H1 (cell line): ENCODE data around the gene ZRANB3. TPM values are rescaled to one million over a fixed set of nuclear protein-coding genes. Genes with fewer than 3 reads are reported as not detected.

Experiments
- CTCF ChIA-PET: fragments of 300-600 bp; sonication (Branson Sonifier 250); formaldehyde crosslinking; loops from one replicate; lab custom pipeline; 2021; ENCODE audit not compliant: partially characterized antibody; lab: Charles Lee
- POLR2A ChIA-PET: fragments of 300-600 bp; sonication (Branson Sonifier 250); formaldehyde crosslinking; loops from one replicate; lab custom pipeline; 2021; ENCODE audit warnings: inconsistent platforms; ENCODE audit not compliant: partially characterized antibody; lab: Charles Lee
- DNase-seq, 2 experiments: peaks; one replicate each; pipeline versions ENCODE4 v3.0.0 to v3.0.0-alpha.2; 2010 to 2022; ENCODE audit warnings: low spot score in 2 of 2, low read depth in 1 of 2, mixed read lengths in 1 of 2
- FAIRE-seq: peaks from 2 replicates; lab custom pipeline; 2011; peaks lifted over from hg19 to GRCh38; lab: Jason Lieb, UNC
- H2AFZ ChIP-seq: 2 replicates; pipeline ENCODE4 v1.8.1; 2012; ENCODE audit warnings: low read length, inconsistent platforms
- H2AK5ac ChIP-seq: 2 replicates; pipeline ENCODE4 v1.6.1; 2013; ENCODE audit warnings: low read depth, low read length
- H2BK120ac ChIP-seq: replicated peaks from 2 replicates; pipeline ENCODE3; 2013; ENCODE audit warnings: low read depth, low read length, inconsistent platforms
- H2BK12ac ChIP-seq: 2 replicates; pipeline ENCODE4 v1.6.1; 2013; ENCODE audit warnings: low read depth, low read length
- H2BK15ac ChIP-seq: 2 replicates; pipeline ENCODE4 v1.6.1; 2013; ENCODE audit warnings: low read length
- H2BK20ac ChIP-seq: 2 replicates; pipeline ENCODE4 v1.6.1; 2013; ENCODE audit warnings: low read length
- H2BK5ac ChIP-seq: 2 replicates; pipeline ENCODE4 v1.6.1; 2013; ENCODE audit warnings: low read depth, low read length
- H3K14ac ChIP-seq: 2 replicates; pipeline ENCODE4 v1.6.1; 2013; ENCODE audit warnings: inconsistent platforms; ENCODE audit not compliant: insufficient read length
- H3K18ac ChIP-seq: 2 replicates; pipeline ENCODE4 v1.6.1; 2013; ENCODE audit warnings: low read length; ENCODE audit errors: extremely low read depth
- H3K23ac ChIP-seq: 2 replicates; pipeline ENCODE4 v1.6.1; 2013; ENCODE audit warnings: inconsistent platforms; ENCODE audit not compliant: insufficient read length
- H3K23me2 ChIP-seq: 2 replicates; pipeline ENCODE4 v1.6.1; 2013; ENCODE audit warnings: low read depth, low read length
- H3K27ac ChIP-seq: 2 replicates; pipeline ENCODE4 v1.6.1; 2011; ENCODE audit warnings: low read depth, low read length, inconsistent platforms
- H3K27me3 ChIP-seq, 4 experiments: replicated peaks in 1 of 4; 1 replicate in 1 of 4; 2 replicates in 3 of 4; pipeline versions ENCODE4 v1.6.1 to v1.8.1; 2011 to 2013; ENCODE audit warnings: low read length in 3 of 4, mild to moderate bottlenecking in 3 of 4, inconsistent platforms in 2 of 4, mixed read lengths in 2 of 4, moderate library complexity in 1 of 4; ENCODE audit not compliant: control insufficient read depth in 3 of 4, insufficient read depth in 3 of 4; ENCODE audit errors: extremely low read depth in 1 of 4
- H3K36me3 ChIP-seq, 4 experiments: 2 replicates each; pipeline versions ENCODE4 v1.6.1 to v1.8.1; 2011 to 2013; ENCODE audit warnings: mild to moderate bottlenecking in 4 of 4, low read length in 3 of 4, moderate library complexity in 2 of 4, control low read depth in 1 of 4, inconsistent platforms in 1 of 4; ENCODE audit not compliant: insufficient read depth in 4 of 4, control insufficient read depth in 2 of 4
- H3K4ac ChIP-seq: replicated peaks from 2 replicates; pipeline ENCODE3; 2013; ENCODE audit warnings: low read length, low read depth, mixed read lengths, inconsistent platforms; ENCODE audit not compliant: insufficient read length
- H3K4me1 ChIP-seq, 4 experiments: replicated peaks in 1 of 4; 1 replicate in 1 of 4; 2 replicates in 3 of 4; pipeline versions ENCODE4 v1.6.1 to v1.8.1; 2011 to 2013; ENCODE audit warnings: low read length in 3 of 4, inconsistent platforms in 2 of 4, mixed read lengths in 1 of 4; ENCODE audit not compliant: insufficient read depth in 4 of 4, control insufficient read depth in 3 of 4
- H3K4me2 ChIP-seq, 2 experiments: 2 replicates each; pipeline versions ENCODE4 v1.6.1 to v1.8.1; 2011 to 2013; ENCODE audit warnings: low read depth in 2 of 2, low read length in 2 of 2, control low read depth in 1 of 2, inconsistent platforms in 1 of 2, mild to moderate bottlenecking in 1 of 2; ENCODE audit not compliant: insufficient read depth in 1 of 2
- H3K4me3 ChIP-seq, 4 experiments: fragments of 200-600, 300-600 bp in 1 of 4; sonication (generic), shearing (Covaris generic), sonication (Bioruptor Twin) in 1 of 4; 2 replicates each; pipeline versions ENCODE4 v1.5.1 to v1.8.1; 2011 to 2016; ENCODE audit warnings: low read length in 4 of 4, low read depth in 3 of 4, control low read depth in 2 of 4, inconsistent platforms in 2 of 4, mild to moderate bottlenecking in 2 of 4, mixed read lengths in 1 of 4, moderate library complexity in 1 of 4; ENCODE audit not compliant: insufficient read depth in 2 of 4; ENCODE audit errors: extremely low read depth in 1 of 4
- H3K56ac ChIP-seq: replicated peaks from 2 replicates; pipeline ENCODE3; 2013; ENCODE audit warnings: low read depth, mild to moderate bottlenecking, mixed read lengths, low read length, inconsistent platforms; ENCODE audit not compliant: insufficient read length
- H3K79me1 ChIP-seq: 2 replicates; pipeline ENCODE4 v1.6.1; 2013; ENCODE audit warnings: low read depth, low read length, control low read depth
- H3K79me2 ChIP-seq, 2 experiments: 2 replicates each; pipeline versions ENCODE4 v1.6.1 to v1.8.1; 2012 to 2013; ENCODE audit warnings: low read length in 2 of 2, mild to moderate bottlenecking in 2 of 2, inconsistent platforms in 1 of 2; ENCODE audit not compliant: insufficient read depth in 2 of 2, control insufficient read depth in 1 of 2
- H3K9ac ChIP-seq, 4 experiments: replicated peaks in 1 of 4; 1 replicate in 1 of 4; 2 replicates in 3 of 4; pipeline versions ENCODE4 v1.6.1 to v1.8.1; 2011 to 2013; ENCODE audit warnings: low read depth in 3 of 4, low read length in 3 of 4, control low read depth in 2 of 4, mild to moderate bottlenecking in 2 of 4, moderate library complexity in 2 of 4, inconsistent platforms in 1 of 4; ENCODE audit errors: extremely low read depth in 1 of 4
- H3K9me3 ChIP-seq, 2 experiments: 2 replicates each; pipeline versions ENCODE4 v1.6.1 to v1.8.1; 2012 to 2013; ENCODE audit warnings: mild to moderate bottlenecking in 2 of 2, moderate library complexity in 2 of 2, control low read depth in 1 of 2, inconsistent platforms in 1 of 2, low read depth in 1 of 2, low read length in 1 of 2, mixed read lengths in 1 of 2; ENCODE audit not compliant: insufficient read depth in 2 of 2
- H4K20me1 ChIP-seq, 2 experiments: replicated peaks in 1 of 2; 2 replicates each; pipeline versions ENCODE3 to v1.8.1; 2011 to 2013; ENCODE audit warnings: inconsistent platforms in 2 of 2, low read length in 2 of 2, mild to moderate bottlenecking in 1 of 2; ENCODE audit not compliant: insufficient read depth in 2 of 2, control insufficient read depth in 1 of 2
- H4K5ac ChIP-seq: 2 replicates; pipeline ENCODE4 v1.6.1; 2013; ENCODE audit warnings: low read length, low read depth, mixed read lengths, inconsistent platforms; ENCODE audit not compliant: insufficient read length
- H4K8ac ChIP-seq: 2 replicates; pipeline ENCODE4 v1.8.0; 2013; ENCODE audit warnings: mild to moderate bottlenecking, moderate library complexity, low read length, inconsistent platforms; ENCODE audit not compliant: insufficient read depth; ENCODE audit errors: extremely low read depth
- H4K91ac ChIP-seq: replicated peaks from 2 replicates; pipeline ENCODE3; 2013; ENCODE audit warnings: low read length, mixed read lengths, inconsistent platforms; ENCODE audit not compliant: insufficient read length
- JUND ChIP-seq: IDR thresholded peaks from 2 replicates; pipeline ENCODE4 v1.6.1; 2011; ENCODE audit warnings: mild to moderate bottlenecking, improper control_type of control experiment, low read length
- RBBP5 ChIP-seq: IDR thresholded peaks from 2 replicates; pipeline ENCODE4 v1.7.1; 2012; ENCODE audit warnings: low read depth, mild to moderate bottlenecking, inconsistent platforms, low read length, moderate library complexity, borderline replicate concordance
- WGBS, 2 experiments: shearing (Covaris generic) in 1 of 2; methylation state at CpG; one replicate each; pipeline versions ENCODE4 v1.1.6 to v1.1.7; 2013 to 2015; ENCODE audit warnings: low lambda C conversion rate in 2 of 2, mixed read lengths in 2 of 2, inconsistent platforms in 1 of 2, low coverage in 1 of 2, missing lambda C conversion rate in 1 of 2; ENCODE audit not compliant: insufficient replicate concordance in 2 of 2, insufficient coverage in 1 of 2, insufficient read length in 1 of 2; ENCODE audit errors: extremely low coverage in 1 of 2, missing lambda C conversion rate in 1 of 2; 5-methylcytosine and 5-hydroxymethylcytosine counted together
- polyA plus RNA-seq, 7 experiments: library from polyadenylated mRNA; depleted of rRNA in 3 of 7; stranded (reverse) in 5 of 7; unstranded in 2 of 7; fragments of >200 nt in 5 of 7; fragments of 200-250 nt in 2 of 7; gene quantifications; 1 replicate in 5 of 7; 2 replicates in 1 of 7; 4 replicates in 1 of 7; pipeline versions ENCODE4 v1.2.1 to v1.2.3, GENCODE V29; 2011 to 2013; ENCODE audit warnings: missing spikeins in 2 of 7, mixed read lengths in 2 of 7
- total RNA-seq: library from RNA; stranded (reverse); fragmentation: NEBNext Ultra II Directional; extraction: Animal tissue kit (Norgen Biotek cat#: 25700); gene quantifications from 2 replicates; pipeline ENCODE4 v1.2.1, GENCODE V29; 2021

The ZRANB3 gene
- total and polyA plus RNA-seq, 2 of the 8 experiments (the other 6 are each of a cell fraction or from before 2014, with no cell fraction given) = 4.5 to 19.3 TPM

GRCh38 chr2:135252805-135253458, 278.1 kb downstream of the ZRANB3 start:
- H4K8ac ChIP-seq = no peak overlapping the region
- H3K9me3 ChIP-seq = peaks cover 4 to 7% of the 10 kb centered on the region in 2 experiments; a peak in 3 of 4 replicates
- ChIA-PET CTCF (interaction anchor here (0.6 to 1.2 kb wide), 3 partner anchors 11 to 248 kb away, joined by 3 read pairs; no protein-coding TSS in a partner anchor), POLR2A (interaction anchor here (1.4 kb wide), 1 partner anchor 13 kb away, joined by 5 read pairs; no protein-coding TSS in a partner anchor)
- no peak overlapping the region for H3K56ac ChIP-seq
- H2AFZ ChIP-seq = no peak overlapping the region
- H4K5ac ChIP-seq = no peak overlapping the region
- H2BK120ac ChIP-seq = no peak overlapping the region
- FAIRE-seq = no peak
- 0 out of 2 replicates have a peak overlapping the region, but pooled peaks have one; percentile 24 for H2AK5ac ChIP-seq
- H3K4me1 ChIP-seq = peaks cover 0 to 7% (median 5%) of the 10 kb centered on the region in 4 experiments; a peak in 4 of 7 replicates
- H2BK5ac ChIP-seq = no peak overlapping the region
- H3K36me3 ChIP-seq = peaks cover 0 to 4% (median 0%) of the 10 kb centered on the region in 4 experiments; a peak in 1 of 8 replicates
- H3K14ac ChIP-seq = no peak overlapping the region
- no peak overlapping the region for H2BK12ac ChIP-seq
- no peaks in the 10 kb centered on the region for H3K23me2 ChIP-seq
- H4K91ac ChIP-seq = no peak overlapping the region
- no peaks in the 10 kb centered on the region for H4K20me1 ChIP-seq
- no peaks in the 10 kb centered on the region for H3K79me1 ChIP-seq
- H3K27me3 ChIP-seq = no peaks in the 10 kb centered on the region
- no peak overlapping the region for H3K18ac ChIP-seq
- H3K79me2 ChIP-seq = no peaks in the 10 kb centered on the region
- H2BK15ac ChIP-seq = no peak overlapping the region
- 83% methylated on average over 2 of the region's 2 CpGs; no CpG with 5 or more reads in 1 of the 2 experiments for WGBS, 2 experiments
- H3K9ac ChIP-seq = no peak overlapping the region
- no peak overlapping the region for H3K27ac ChIP-seq
- no peak overlapping the region for H3K4me3 ChIP-seq
- no peak overlapping the region for H3K23ac ChIP-seq
- DNase-seq = no peak
- no peak overlapping the region; a peak in 1 of 4 replicates for H3K4me2 ChIP-seq
- H2BK20ac ChIP-seq = no peak overlapping the region
- no peak overlapping the region for H3K4ac ChIP-seq
- TF ChIP-seq RBBP5 (no peak), JUND (no peak)
